T-helper 2 cell treated with Interferon-gamma antibody and Interleukin-4, amounts not matched to agents 5 μg/mL and 100 μg/mL, for 36 hours (primary cell): ENCODE measurements around the gene ZSWIM6.

Experiments used
- DNase-seq: peaks from one replicate; pipeline ENCODE4 v3.0.0; 2021; ENCODE audit warnings: low spot score
- H3K27ac Mint-ChIP-seq: one replicate; pipeline ENCODE4 v1.8.0; 2021; ENCODE audit warnings: mild to moderate bottlenecking, mixed read lengths
- H3K27me3 Mint-ChIP-seq: one replicate; pipeline ENCODE4 v1.8.0; 2021; ENCODE audit warnings: low read depth, mixed read lengths
- H3K36me3 Mint-ChIP-seq: one replicate; pipeline ENCODE4 v1.8.0; 2021; ENCODE audit warnings: low read depth, mixed read lengths
- H3K4me1 Mint-ChIP-seq: one replicate; pipeline ENCODE4 v1.8.0; 2021; ENCODE audit warnings: low read depth, mixed read lengths
- H3K4me3 Mint-ChIP-seq: one replicate; pipeline ENCODE4 v1.8.0; 2022; ENCODE audit warnings: mild to moderate bottlenecking, moderate library complexity, mixed read lengths
- H3K9me3 Mint-ChIP-seq: one replicate; pipeline ENCODE4 v1.8.0; 2021; ENCODE audit warnings: mixed read lengths

ZSWIM6 gene

GRCh38 chr5:61477788-61478187 is 145.7 kb downstream of the ZSWIM6 start:
- H3K27ac Mint-ChIP-seq = no peak overlapping the region
- no peaks in the 10 kb centered on the region for H3K4me1 Mint-ChIP-seq
- H3K27me3 Mint-ChIP-seq = no peaks in the 10 kb centered on the region
- no peaks in the 10 kb centered on the region for H3K36me3 Mint-ChIP-seq
- H3K9me3 Mint-ChIP-seq = no peaks in the 10 kb centered on the region
- DNase-seq = no peak
- H3K4me3 Mint-ChIP-seq = no peak overlapping the region

- H3K27ac Mint-ChIP-seq = no peak overlapping the region
These were observed 148.0 kb downstream of the ZSWIM6 start for GRCh38 chr5:61479850-61480614.

GRCh38 chr5:61482980-61483379 is 150.9 kb downstream of the ZSWIM6 start:
- H3K9me3 Mint-ChIP-seq = no peaks in the 10 kb centered on the region
- no peak for DNase-seq
- no peaks in the 10 kb centered on the region for H3K4me1 Mint-ChIP-seq
- no peaks in the 10 kb centered on the region for H3K36me3 Mint-ChIP-seq
- no peaks in the 10 kb centered on the region for H3K27me3 Mint-ChIP-seq
- no peak overlapping the region for H3K4me3 Mint-ChIP-seq
- no peak overlapping the region for H3K27ac Mint-ChIP-seq

More at GRCh38 chr5:61479850-61480614, 148.0 kb downstream of the ZSWIM6 start:
- no peak for DNase-seq
- no peaks in the 10 kb centered on the region for H3K4me1 Mint-ChIP-seq
- no peaks in the 10 kb centered on the region for H3K9me3 Mint-ChIP-seq
- no peaks in the 10 kb centered on the region for H3K27me3 Mint-ChIP-seq
- H3K4me3 Mint-ChIP-seq = no peak overlapping the region
- no peaks in the 10 kb centered on the region for H3K36me3 Mint-ChIP-seq

GRCh38 chr5:61486476-61486875 is 154.4 kb downstream of the ZSWIM6 start:
- Mint-ChIP-seq H3K27me3 (no peaks in the 10 kb centered on the region), H3K4me1 (no peaks in the 10 kb centered on the region), H3K9me3 (no peaks in the 10 kb centered on the region), H3K36me3 (no peaks in the 10 kb centered on the region), H3K4me3 (no peak overlapping the region), H3K27ac (no peak overlapping the region)
- DNase-seq = no peak

- Mint-ChIP-seq H3K27me3 (no peaks in the 10 kb centered on the region), H3K27ac (no peak overlapping the region), H3K4me3 (no peak overlapping the region), H3K9me3 (no peaks in the 10 kb centered on the region), H3K4me1 (no peaks in the 10 kb centered on the region), H3K36me3 (no peaks in the 10 kb centered on the region)
- no peak for DNase-seq
These were observed 157.5 kb downstream of the ZSWIM6 start for GRCh38 chr5:61489574-61489973.

- Mint-ChIP-seq H3K27ac (no peak overlapping the region), H3K36me3 (no peaks in the 10 kb centered on the region), H3K9me3 (no peaks in the 10 kb centered on the region), H3K27me3 (no peaks in the 10 kb centered on the region), H3K4me3 (no peak overlapping the region), H3K4me1 (no peaks in the 10 kb centered on the region)
- no peak for DNase-seq
These were observed 159.8 kb downstream of the ZSWIM6 start for GRCh38 chr5:61491861-61492260.

GRCh38 chr5:61493973-61494372 is 161.9 kb downstream of the ZSWIM6 start:
- Mint-ChIP-seq H3K27me3 (no peaks in the 10 kb centered on the region), H3K9me3 (no peaks in the 10 kb centered on the region), H3K4me3 (no peak overlapping the region), H3K4me1 (no peaks in the 10 kb centered on the region), H3K36me3 (no peaks in the 10 kb centered on the region), H3K27ac (no peak overlapping the region)
- no peak for DNase-seq

GRCh38 chr5:61496446-61496845 is 164.4 kb downstream of the ZSWIM6 start:
- H3K9me3 Mint-ChIP-seq = no peaks in the 10 kb centered on the region
- no peaks in the 10 kb centered on the region for H3K27me3 Mint-ChIP-seq
- no peak for DNase-seq
- H3K36me3 Mint-ChIP-seq = no peaks in the 10 kb centered on the region
- no peaks in the 10 kb centered on the region for H3K4me1 Mint-ChIP-seq
- no peak overlapping the region for H3K27ac Mint-ChIP-seq
- H3K4me3 Mint-ChIP-seq = no peak overlapping the region

- H3K36me3 Mint-ChIP-seq = no peaks in the 10 kb centered on the region
- no peak overlapping the region for H3K4me3 Mint-ChIP-seq
- H3K9me3 Mint-ChIP-seq = no peaks in the 10 kb centered on the region
- no peak overlapping the region for H3K27ac Mint-ChIP-seq
- DNase-seq = no peak
- H3K4me1 Mint-ChIP-seq = no peaks in the 10 kb centered on the region
- H3K27me3 Mint-ChIP-seq = no peaks in the 10 kb centered on the region
These were observed 164.8 kb downstream of the ZSWIM6 start for GRCh38 chr5:61496860-61497259.

GRCh38 chr5:61498121-61498520 is 166.1 kb downstream of the ZSWIM6 start:
- Mint-ChIP-seq H3K27me3 (no peaks in the 10 kb centered on the region), H3K27ac (no peak overlapping the region), H3K9me3 (no peaks in the 10 kb centered on the region), H3K4me3 (no peak overlapping the region), H3K4me1 (no peaks in the 10 kb centered on the region), H3K36me3 (no peaks in the 10 kb centered on the region)
- DNase-seq = no peak

- no peaks in the 10 kb centered on the region for H3K9me3 Mint-ChIP-seq
- DNase-seq = no peak
- no peak overlapping the region for H3K4me3 Mint-ChIP-seq
- H3K27me3 Mint-ChIP-seq = no peaks in the 10 kb centered on the region
- no peaks in the 10 kb centered on the region for H3K36me3 Mint-ChIP-seq
- H3K4me1 Mint-ChIP-seq = no peaks in the 10 kb centered on the region
- no peak overlapping the region for H3K27ac Mint-ChIP-seq
These were observed 169.9 kb downstream of the ZSWIM6 start for GRCh38 chr5:61501971-61502370.

- no peak overlapping the region for H3K4me3 Mint-ChIP-seq
- H3K27me3 Mint-ChIP-seq = no peaks in the 10 kb centered on the region
- DNase-seq = no peak
- H3K36me3 Mint-ChIP-seq = no peaks in the 10 kb centered on the region
- H3K4me1 Mint-ChIP-seq = no peaks in the 10 kb centered on the region
- H3K9me3 Mint-ChIP-seq = no peaks in the 10 kb centered on the region
- no peak overlapping the region for H3K27ac Mint-ChIP-seq
These were observed 172.2 kb downstream of the ZSWIM6 start for GRCh38 chr5:61504143-61504770.

GRCh38 chr5:61505281-61505680 is 173.2 kb downstream of the ZSWIM6 start:
- no peak overlapping the region for H3K27ac Mint-ChIP-seq
- H3K27me3 Mint-ChIP-seq = no peaks in the 10 kb centered on the region
- no peak for DNase-seq
- H3K36me3 Mint-ChIP-seq = no peaks in the 10 kb centered on the region
- no peaks in the 10 kb centered on the region for H3K4me1 Mint-ChIP-seq
- no peak overlapping the region for H3K4me3 Mint-ChIP-seq
- no peaks in the 10 kb centered on the region for H3K9me3 Mint-ChIP-seq

- Mint-ChIP-seq H3K36me3 (no peaks in the 10 kb centered on the region), H3K4me1 (no peaks in the 10 kb centered on the region)
These were observed 175.2 kb downstream of the ZSWIM6 start for GRCh38 chr5:61507232-61507631.

GRCh38 chr5:61516946-61517345 is 184.9 kb downstream of the ZSWIM6 start:
- Mint-ChIP-seq H3K27me3 (no peaks in the 10 kb centered on the region), H3K4me3 (no peak overlapping the region), H3K36me3 (peaks cover under 1% of the 10 kb centered on the region), H3K9me3 (peaks cover 15% of the 10 kb centered on the region), H3K4me1 (no peaks in the 10 kb centered on the region), H3K27ac (no peak overlapping the region)
- no peak for DNase-seq

More at GRCh38 chr5:61507232-61507631, 175.2 kb downstream of the ZSWIM6 start:
- DNase-seq = no peak
- Mint-ChIP-seq H3K27ac (no peak overlapping the region), H3K9me3 (no peaks in the 10 kb centered on the region), H3K4me3 (no peak overlapping the region), H3K27me3 (no peaks in the 10 kb centered on the region)
